ENCODE results near the gene RAB40B. TPM values are rescaled to one million over a fixed set of nuclear protein-coding genes. Genes with fewer than 3 reads are reported as not detected.

The RAB40B gene
- total RNA-seq, 3 donors from 2014 or later = 21.0 to 52.4 (median 23.9) TPM

GRCh38 chr17:82663381-82664275 is 34.9 kb downstream of the RAB40B start:
- ATAC-seq = no peak
- TF ChIP-seq CTCF (IDR thresholded peaks at IDR 0.05) = no peak
- intact Hi-C loops (cut with DNase I, micrococcal nuclease) = no loop called here
- Histone ChIP-seq H3K9me3 (no peaks in the 10 kb centered on the region), H3K36me3 (ENCODE audit: low read depth) (no peaks in the 10 kb centered on the region), H3K4me3 (no peak overlapping the region), H3K4me1 (ENCODE audit: low read depth) (peaks cover under 1% of the 10 kb centered on the region)
- DNase-seq = peak in 2 of 3 donors; percentile 27 to 47

GRCh38 chr17:82662711-82663261 is 35.7 kb downstream of the RAB40B start:
- Histone ChIP-seq H3K36me3 (ENCODE audit: low read depth) (no peaks in the 10 kb centered on the region), H3K9me3 (no peaks in the 10 kb centered on the region), H3K4me3 (no peak overlapping the region), H3K4me1 (ENCODE audit: low read depth) (no peaks in the 10 kb centered on the region)
- peak in 1 of 3 donors; percentile 24 for DNase-seq
- TF ChIP-seq CTCF (IDR thresholded peaks at IDR 0.05) = no peak
- intact Hi-C loops (cut with DNase I, micrococcal nuclease) = no loop called here
- ATAC-seq = no peak

- intact Hi-C loops (cut with DNase I, micrococcal nuclease) = no loop called here
- H3K4me3 ChIP-seq = no peak overlapping the region
- no peaks in the 10 kb centered on the region for H3K9me3 ChIP-seq
- DNase-seq (peak in 2 of 3 donors; percentile 28 to 45), ATAC-seq (no peak)
- no peaks in the 10 kb centered on the region for H3K36me3 ChIP-seq (ENCODE audit: low read depth)
- TF ChIP-seq CTCF (IDR thresholded peaks at IDR 0.05) = no peak
- H3K4me1 ChIP-seq (ENCODE audit: low read depth) = no peaks in the 10 kb centered on the region
These were observed 36.5 kb downstream of the RAB40B start for GRCh38 chr17:82661717-82662683.

- DNase-seq (peak in 2 of 3 donors; percentile 17 to 19), ATAC-seq (no peak)
- TF ChIP-seq CTCF (IDR thresholded peaks at IDR 0.05) = no peak
- H3K36me3 ChIP-seq (ENCODE audit: low read depth) = no peaks in the 10 kb centered on the region
- no peak overlapping the region for H3K4me3 ChIP-seq
- H3K4me1 ChIP-seq (ENCODE audit: low read depth) = no peaks in the 10 kb centered on the region
- no peaks in the 10 kb centered on the region for H3K9me3 ChIP-seq
- intact Hi-C loops (cut with DNase I, micrococcal nuclease) = no loop called here
These were observed 38.6 kb downstream of the RAB40B start for GRCh38 chr17:82659886-82660285.

- intact Hi-C loops (cut with DNase I, micrococcal nuclease) = no loop called here
- DNase-seq = peak in 2 of 3 donors; percentile 17 to 41
- no peak overlapping the region for H3K4me3 ChIP-seq
These were observed 39.6 kb downstream of the RAB40B start for GRCh38 chr17:82658796-82659452.

More at GRCh38 chr17:82658796-82659452, 39.6 kb downstream of the RAB40B start:
- Histone ChIP-seq H3K4me1 (ENCODE audit: low read depth) (peaks cover 6% of the 10 kb centered on the region), H3K9me3 (no peaks in the 10 kb centered on the region), H3K36me3 (ENCODE audit: low read depth) (no peaks in the 10 kb centered on the region)
- no peak for ATAC-seq
- TF ChIP-seq CTCF (IDR thresholded peaks at IDR 0.05) = no peak

Measured in mucosa of descending colon (tissue), 3 donors.